Measurements from ENCODE around the gene ITLN2. TPM values are rescaled to one million over a fixed set of nuclear protein-coding genes. Genes with fewer than 3 reads are reported as not detected.

ITLN2 gene
- total RNA-seq, 1 experiment from 2014 or later: not detected

DNA sequence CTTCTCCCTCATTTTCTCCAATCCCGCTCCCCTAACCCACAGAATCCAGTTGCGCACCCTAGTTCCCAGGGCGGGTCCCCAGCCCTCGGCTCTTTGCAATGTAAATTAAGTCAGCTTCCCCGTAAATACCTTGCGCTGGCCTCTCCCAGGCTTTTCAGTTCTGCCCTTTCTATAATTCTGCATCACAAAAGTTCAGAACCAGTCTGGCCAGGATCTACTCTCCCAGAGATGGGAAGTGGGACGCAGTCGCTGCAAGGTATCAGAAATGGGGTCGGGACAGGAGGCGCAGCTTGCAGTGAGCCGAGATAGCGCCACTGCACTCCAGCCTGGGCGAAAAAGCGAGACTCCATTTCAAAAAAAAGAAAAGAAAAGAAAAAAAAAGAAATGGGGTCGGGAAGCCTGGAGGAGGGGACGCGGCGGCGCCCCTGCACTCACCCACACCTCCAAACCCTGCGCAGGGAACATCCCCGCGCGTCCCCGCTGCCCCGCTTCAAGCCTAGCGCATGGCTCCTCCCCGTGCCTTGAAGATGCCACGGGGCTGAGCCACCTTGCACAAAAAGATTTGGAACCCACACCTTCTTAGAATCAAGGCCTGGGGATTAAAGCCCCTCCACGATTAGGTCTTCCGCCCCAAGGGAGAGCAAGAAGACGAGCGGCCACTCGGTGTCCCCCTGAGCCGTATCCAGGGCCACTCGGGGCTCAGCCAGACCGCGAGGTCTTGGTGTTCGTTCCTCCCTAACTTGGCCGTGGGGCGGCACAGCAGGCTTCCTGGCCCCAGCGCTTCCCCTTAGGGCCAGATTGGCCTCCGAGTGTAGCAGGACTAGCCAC is 27.2 kb upstream of the ITLN2 start:
- Mint-ChIP-seq H3K27me3 (ENCODE audit: insufficient read depth, unreplicated experiment) (no peaks in the 10 kb centered on the region), H3K9me3 (ENCODE audit: unreplicated experiment) (no peaks in the 10 kb centered on the region), H3K36me3 (ENCODE audit: insufficient read depth, unreplicated experiment) (no peaks in the 10 kb centered on the region), H3K27ac (ENCODE audit: low read depth, unreplicated experiment) (no peak overlapping the region), H3K4me3 (ENCODE audit: unreplicated experiment) (no peak overlapping the region), H3K4me1 (ENCODE audit: insufficient read depth, unreplicated experiment) (no peaks in the 10 kb centered on the region)
- TF ChIP-seq, protein P1, sequence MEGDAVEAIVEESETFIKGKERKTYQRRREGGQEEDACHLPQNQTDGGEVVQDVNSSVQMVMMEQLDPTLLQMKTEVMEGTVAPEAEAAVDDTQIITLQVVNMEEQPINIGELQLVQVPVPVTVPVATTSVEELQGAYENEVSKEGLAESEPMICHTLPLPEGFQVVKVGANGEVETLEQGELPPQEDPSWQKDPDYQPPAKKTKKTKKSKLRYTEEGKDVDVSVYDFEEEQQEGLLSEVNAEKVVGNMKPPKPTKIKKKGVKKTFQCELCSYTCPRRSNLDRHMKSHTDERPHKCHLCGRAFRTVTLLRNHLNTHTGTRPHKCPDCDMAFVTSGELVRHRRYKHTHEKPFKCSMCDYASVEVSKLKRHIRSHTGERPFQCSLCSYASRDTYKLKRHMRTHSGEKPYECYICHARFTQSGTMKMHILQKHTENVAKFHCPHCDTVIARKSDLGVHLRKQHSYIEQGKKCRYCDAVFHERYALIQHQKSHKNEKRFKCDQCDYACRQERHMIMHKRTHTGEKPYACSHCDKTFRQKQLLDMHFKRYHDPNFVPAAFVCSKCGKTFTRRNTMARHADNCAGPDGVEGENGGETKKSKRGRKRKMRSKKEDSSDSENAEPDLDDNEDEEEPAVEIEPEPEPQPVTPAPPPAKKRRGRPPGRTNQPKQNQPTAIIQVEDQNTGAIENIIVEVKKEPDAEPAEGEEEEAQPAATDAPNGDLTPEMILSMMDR (IDR thresholded peaks at IDR 0.05; ENCODE audit: unreplicated experiment): no peak
- ChIA-PET POLR2A (interaction anchor here (1.2 kb wide), 1 partner anchor 29 kb away, joined by 4 read pairs; no protein-coding TSS in a partner anchor), CTCF (interaction anchor here (0.7 kb wide), 1 partner anchor 136 kb away, joined by 4 read pairs; no protein-coding TSS in a partner anchor)
- DNase-seq (ENCODE audit: unreplicated experiment): no peak
- no TSS peak for BruUV-seq (replicated peaks)
- intact Hi-C loops (cut with micrococcal nuclease): no loop called here

DNA sequence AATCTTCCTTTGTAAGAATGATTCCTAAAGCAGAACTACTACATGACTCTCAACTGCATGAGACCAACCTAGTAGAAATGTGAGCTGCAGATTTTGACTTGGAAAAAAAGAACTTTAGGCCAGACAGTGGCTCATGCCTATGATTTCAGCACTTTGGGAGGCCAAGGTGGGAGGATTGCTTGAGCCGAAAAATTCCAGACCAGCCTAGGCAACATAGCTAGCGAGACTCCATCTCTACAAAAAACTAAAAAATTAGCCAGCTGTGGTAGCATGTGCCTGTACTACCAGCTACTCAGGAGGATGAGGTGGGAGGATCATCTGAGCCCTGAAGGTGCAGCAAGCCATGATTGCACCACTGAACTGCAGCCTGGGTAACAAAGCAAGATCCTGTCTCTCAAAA is 24.7 kb upstream of the ITLN2 start:
- no TSS peak for BruUV-seq (replicated peaks)
- no peak overlapping the region for H3K4me3 Mint-ChIP-seq (ENCODE audit: unreplicated experiment)

DNA sequence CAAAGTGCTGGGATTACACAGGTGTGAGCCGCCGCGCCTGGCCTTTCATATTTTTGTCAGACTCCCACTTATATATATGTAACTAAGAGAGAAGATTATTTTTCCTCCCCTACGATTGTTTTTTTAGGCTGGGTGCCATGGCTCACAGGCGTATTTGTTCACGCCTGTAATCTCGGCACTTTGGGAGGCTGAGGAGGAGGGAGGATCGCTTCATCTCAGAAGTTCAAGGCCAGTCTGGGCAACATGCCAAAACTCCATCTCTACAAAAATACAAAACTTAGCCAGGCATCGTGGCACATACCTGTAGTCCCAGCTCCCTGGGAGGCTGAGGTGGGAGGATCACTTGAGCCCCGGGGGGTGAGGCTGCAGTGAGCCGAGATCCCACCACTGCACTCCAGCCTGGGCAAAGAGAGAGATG is 23.9 kb upstream of the ITLN2 start:
- Mint-ChIP-seq H3K36me3 (ENCODE audit: insufficient read depth, unreplicated experiment) (no peaks in the 10 kb centered on the region), H3K27ac (ENCODE audit: low read depth, unreplicated experiment) (no peak overlapping the region), H3K4me1 (ENCODE audit: insufficient read depth, unreplicated experiment) (no peaks in the 10 kb centered on the region), H3K4me3 (ENCODE audit: unreplicated experiment) (no peak overlapping the region), H3K9me3 (ENCODE audit: unreplicated experiment) (no peaks in the 10 kb centered on the region), H3K27me3 (ENCODE audit: insufficient read depth, unreplicated experiment) (peaks cover 9% of the 10 kb centered on the region)
- ChIA-PET POLR2A (interaction anchor here (0.6 to 2.8 kb wide), 6 partner anchors 9 to 263 kb away, joined by 3 to 15 read pairs (median 4); no protein-coding TSS in a partner anchor), CTCF (interaction anchor here (0.6 to 3.5 kb wide), 14 partner anchors 9 to 521 kb away, joined by 3 to 37 read pairs (median 3); partner anchors contain the start of gene ITLN2)
- BruUV-seq (replicated peaks): no TSS peak
- TF ChIP-seq, protein P1 (IDR thresholded peaks at IDR 0.05; ENCODE audit: unreplicated experiment): no peak
- DNase-seq (ENCODE audit: unreplicated experiment): peak; percentile 83
- intact Hi-C loops (cut with micrococcal nuclease): no loop called here

More for the DNA sequence above, 24.7 kb upstream of the ITLN2 start:
- Mint-ChIP-seq H3K27ac (ENCODE audit: low read depth, unreplicated experiment) (no peak overlapping the region), H3K9me3 (ENCODE audit: unreplicated experiment) (no peaks in the 10 kb centered on the region), H3K27me3 (ENCODE audit: insufficient read depth, unreplicated experiment) (peaks cover 9% of the 10 kb centered on the region), H3K4me1 (ENCODE audit: insufficient read depth, unreplicated experiment) (no peaks in the 10 kb centered on the region), H3K36me3 (ENCODE audit: insufficient read depth, unreplicated experiment) (no peaks in the 10 kb centered on the region)
- POLR2A ChIA-PET: interaction anchor here (0.6 to 2.8 kb wide), 4 partner anchors 9 to 310 kb away, joined by 4 to 15 read pairs (median 9); no protein-coding TSS in a partner anchor
- DNase-seq (ENCODE audit: unreplicated experiment): no peak
- intact Hi-C loops (cut with micrococcal nuclease): no loop called here
- CTCF ChIA-PET: interaction anchor here (0.6 to 3.5 kb wide), 7 partner anchors 8 to 252 kb away, joined by 3 to 37 read pairs (median 3); partner anchors contain the start of gene ITLN2
- TF ChIP-seq, protein P1 (IDR thresholded peaks at IDR 0.05; ENCODE audit: unreplicated experiment): no peak

DNA sequence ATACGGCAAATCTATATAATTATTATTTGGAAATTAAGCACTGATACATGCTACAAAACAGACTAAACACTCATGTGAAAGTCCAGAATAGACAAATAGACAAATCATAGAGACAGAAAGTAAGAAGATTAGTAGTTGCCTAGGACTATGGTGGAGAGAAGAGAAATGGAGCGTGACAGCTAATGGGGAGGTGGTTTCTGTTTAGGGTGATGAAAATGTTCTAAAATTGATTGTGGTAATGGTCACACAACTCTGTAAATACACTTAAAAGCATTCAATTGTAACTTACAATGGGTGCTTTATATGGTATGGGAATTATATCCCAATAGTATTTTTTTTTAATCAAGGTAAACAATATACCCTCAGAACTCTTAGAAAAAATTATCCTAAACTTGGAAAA is 20.4 kb upstream of the ITLN2 start:
- BruUV-seq (replicated peaks): no TSS peak
- no peaks in the 10 kb centered on the region for H3K9me3 Mint-ChIP-seq (ENCODE audit: unreplicated experiment)
- POLR2A ChIA-PET: interaction anchor here (0.7 kb wide), 1 partner anchor 98 kb away, joined by 4 read pairs; no protein-coding TSS in a partner anchor
- DNase-seq (ENCODE audit: unreplicated experiment): no peak
- no peaks in the 10 kb centered on the region for H3K36me3 Mint-ChIP-seq (ENCODE audit: insufficient read depth, unreplicated experiment)
- H3K4me3 Mint-ChIP-seq (ENCODE audit: unreplicated experiment): no peak overlapping the region
- H3K27me3 Mint-ChIP-seq (ENCODE audit: insufficient read depth, unreplicated experiment): peaks cover 9% of the 10 kb centered on the region
- CTCF ChIA-PET: interaction anchor here (0.5 to 1.6 kb wide), 7 partner anchors 13 to 299 kb away, joined by 3 to 8 read pairs (median 3); partner anchors contain the start of gene ITLN2
- intact Hi-C loops (cut with micrococcal nuclease): no loop called here
- H3K4me1 Mint-ChIP-seq (ENCODE audit: insufficient read depth, unreplicated experiment): no peaks in the 10 kb centered on the region
- TF ChIP-seq, protein P1 (IDR thresholded peaks at IDR 0.05; ENCODE audit: unreplicated experiment): no peak
- H3K27ac Mint-ChIP-seq (ENCODE audit: low read depth, unreplicated experiment): no peak overlapping the region

Measured in MCF 10A (cell line).